Measurements from ENCODE around the gene RPP25.
A peak's percentile ranks its signal among the peaks of the same experiment; 100 is the strongest.

RPP25 gene

GRCh38 chr15:74956648-74957475 is at the start of gene RPP25:
Gene RPP25 (minus strand): TSS chr15:74956772. CDS start chr15:74956583, 189 bp downstream.
- DNase-seq (ENCODE audit: low read depth): peak; percentile 45

- DNase-seq (ENCODE audit: low read depth): no peak
Observed at GRCh38 chr15:75002398-75002797, 45.8 kb upstream of the RPP25 start.

- no peak for DNase-seq (ENCODE audit: low read depth)
Observed at GRCh38 chr15:75001310-75001709, 44.7 kb upstream of the RPP25 start.

GRCh38 chr15:74997543-74997942 is 41.0 kb upstream of the RPP25 start:
- no peak for DNase-seq (ENCODE audit: low read depth)

- DNase-seq (ENCODE audit: low read depth): no peak
Observed at GRCh38 chr15:74997141-74997540, 40.6 kb upstream of the RPP25 start.

- DNase-seq (ENCODE audit: low read depth): no peak
Observed at GRCh38 chr15:74995779-74996765, 39.5 kb upstream of the RPP25 start.

GRCh38 chr15:74995182-74995778 is 38.7 kb upstream of the RPP25 start, which contains the start of gene SCAMP5:
Gene SCAMP5 (plus strand): TSS chr15:74995563. CDS start chr15:75011840, 16,277 bp downstream.
- peak; percentile 80 for DNase-seq (ENCODE audit: low read depth)

- DNase-seq (ENCODE audit: low read depth): no peak
Observed at GRCh38 chr15:74994685-74995084, 38.1 kb upstream of the RPP25 start.

- DNase-seq (ENCODE audit: low read depth): no peak
Observed at GRCh38 chr15:74994236-74994635, 37.7 kb upstream of the RPP25 start.

- no peak for DNase-seq (ENCODE audit: low read depth)
Observed at GRCh38 chr15:74992619-74993018, 36.0 kb upstream of the RPP25 start.

- no peak for DNase-seq (ENCODE audit: low read depth)
Observed at GRCh38 chr15:74989527-74989926, 33.0 kb upstream of the RPP25 start.

- DNase-seq (ENCODE audit: low read depth): no peak
Observed at GRCh38 chr15:74988007-74988800, 31.6 kb upstream of the RPP25 start.

GRCh38 chr15:74983725-74984231 is 27.2 kb upstream of the RPP25 start:
- DNase-seq (ENCODE audit: low read depth): peak; percentile 22

GRCh38 chr15:74982183-74982582 is 25.6 kb upstream of the RPP25 start:
- DNase-seq (ENCODE audit: low read depth): no peak

GRCh38 chr15:74978503-74978902 is 21.9 kb upstream of the RPP25 start:
- DNase-seq (ENCODE audit: low read depth): peak; percentile 45

- no peak for DNase-seq (ENCODE audit: low read depth)
Observed at GRCh38 chr15:74978077-74978476, 21.5 kb upstream of the RPP25 start.

- DNase-seq (ENCODE audit: low read depth): no peak
Observed at GRCh38 chr15:74977599-74977998, 21.0 kb upstream of the RPP25 start.

- no peak for DNase-seq (ENCODE audit: low read depth)
Observed at GRCh38 chr15:74976159-74976558, 19.6 kb upstream of the RPP25 start.

- no peak for DNase-seq (ENCODE audit: low read depth)
Observed at GRCh38 chr15:74967670-74968069, 11.1 kb upstream of the RPP25 start.

- DNase-seq (ENCODE audit: low read depth): no peak
Observed at GRCh38 chr15:74964794-74965193, 8.2 kb upstream of the RPP25 start.

GRCh38 chr15:74963213-74963612 is 6.6 kb upstream of the RPP25 start:
- no peak for DNase-seq (ENCODE audit: low read depth)
